NCI-H524 (cell line): ENCODE measurements around the gene RASSF3.
"Not testable (repeated sequence)": the region's sequence is repeated elsewhere in the genome, so short reads cannot be mapped to it uniquely, and the experiment has no call there.

Experiments
- DNase-seq, 2 experiments: peaks; one replicate each; lab custom pipeline; 2025; lab: John Stamatoyannopoulos, UW

The RASSF3 gene

GRCh38 chr12:64610079-64610659, at the start of gene RASSF3:
RASSF3 (plus strand) TSS chr12:64610495; CDS start chr12:64610633, 138 bp downstream.
- peak; percentile 16 to 45 for DNase-seq

- no peak for DNase-seq
Measured at GRCh38 chr12:64561302-64562136, 48.8 kb upstream of the RASSF3 start.

GRCh38 chr12:64566122-64566521, 44.2 kb upstream of the RASSF3 start:
- DNase-seq = no peak

- DNase-seq = peak in 1 of 2 experiments; percentile 55
Measured at GRCh38 chr12:64566831-64567517, 43.3 kb upstream of the RASSF3 start.

DNA sequence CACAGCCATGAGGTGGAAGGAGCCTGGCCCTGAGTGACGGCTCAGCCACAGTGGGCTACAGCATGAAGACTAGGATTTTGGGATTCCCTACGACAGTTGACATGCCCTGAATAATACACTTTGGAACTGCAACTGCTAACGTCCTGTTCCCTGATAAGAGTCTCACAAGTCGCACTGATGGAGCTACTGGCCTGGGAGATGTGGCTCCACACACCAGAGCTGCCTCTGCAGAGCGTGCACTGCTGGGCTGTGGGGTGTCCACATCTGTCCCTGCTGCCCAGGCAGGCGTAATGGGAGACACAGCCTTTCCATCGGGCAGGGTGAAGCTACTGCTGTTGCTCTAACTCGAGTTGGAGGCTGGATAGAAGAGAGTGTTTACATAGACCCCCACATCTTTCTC, 42.7 kb upstream of the RASSF3 start:
- no peak for DNase-seq

GRCh38 chr12:64568298-64568697, 42.0 kb upstream of the RASSF3 start:
- no peak for DNase-seq

DNA sequence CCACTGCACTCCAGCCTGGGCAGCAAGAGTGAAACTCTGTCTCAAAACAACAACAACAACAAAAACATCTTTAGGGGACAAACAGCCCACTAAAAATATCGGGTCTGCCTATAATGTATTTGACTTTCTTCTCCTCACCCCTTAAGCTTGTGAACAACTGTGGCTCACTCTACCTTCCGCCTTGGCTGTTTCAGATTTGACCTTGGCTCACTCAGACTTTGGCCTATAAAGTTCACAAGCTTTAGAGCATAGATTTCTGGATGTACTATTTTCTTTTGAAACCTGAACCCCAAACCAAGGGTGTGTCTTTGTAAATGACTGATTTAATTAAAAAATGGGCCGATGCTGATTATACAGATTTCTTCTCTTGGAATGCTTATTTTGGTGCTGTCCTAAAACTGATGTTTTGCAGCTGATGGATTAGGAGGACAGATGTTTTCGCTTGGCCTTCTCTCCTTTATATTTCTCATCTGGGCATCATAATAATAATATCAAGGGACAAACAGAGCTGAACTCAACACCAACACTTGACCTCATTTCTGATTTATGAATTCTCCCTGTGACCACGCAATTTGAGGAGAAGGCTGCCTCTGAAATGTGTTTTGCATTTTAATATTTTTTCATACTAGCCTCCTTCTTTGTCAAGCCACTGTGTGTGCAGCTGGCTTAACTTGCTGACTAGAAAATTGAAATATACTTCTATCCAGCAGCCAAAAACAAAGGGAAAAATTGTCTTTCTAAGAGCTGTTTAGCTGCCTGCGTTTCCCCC, 40.2 kb upstream of the RASSF3 start:
- DNase-seq = no peak

GRCh38 chr12:64571411-64571810, 38.9 kb upstream of the RASSF3 start:
- DNase-seq = peak in 1 of 2 experiments; percentile 12

DNA sequence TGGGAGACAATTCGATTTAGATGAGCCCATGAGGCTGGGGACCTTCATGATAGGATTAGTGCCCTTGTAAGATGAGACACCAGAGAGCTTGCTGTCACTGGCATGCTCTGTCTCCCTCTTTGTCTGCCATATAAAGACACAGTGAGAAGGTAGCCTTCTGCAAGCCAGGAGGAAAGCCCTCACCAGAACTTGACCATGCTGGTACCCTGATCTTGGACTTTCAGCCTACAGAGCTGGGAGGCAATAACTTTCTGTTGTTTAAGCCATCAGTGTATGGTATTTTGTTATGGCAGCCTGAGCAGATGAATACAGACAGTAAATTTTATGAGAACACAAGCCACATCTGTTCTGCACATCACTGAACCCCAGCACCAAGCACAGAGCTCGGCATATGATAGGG, 38.1 kb upstream of the RASSF3 start:
- no peak for DNase-seq

GRCh38 chr12:64574837-64575236, 35.5 kb upstream of the RASSF3 start:
- DNase-seq = no peak

- DNase-seq = no peak
Measured at GRCh38 chr12:64577046-64577445, 33.2 kb upstream of the RASSF3 start.

GRCh38 chr12:64578566-64578965, 31.7 kb upstream of the RASSF3 start:
- DNase-seq = no peak

- DNase-seq = no peak
Measured at GRCh38 chr12:64580681-64581080, 29.6 kb upstream of the RASSF3 start.

GRCh38 chr12:64582114-64582513, 28.2 kb upstream of the RASSF3 start:
- DNase-seq = no peak

GRCh38 chr12:64582862-64583261, 27.4 kb upstream of the RASSF3 start:
- DNase-seq = no peak

- DNase-seq = not testable (repeated sequence)
Measured at GRCh38 chr12:64583395-64583770, 26.9 kb upstream of the RASSF3 start.

DNA sequence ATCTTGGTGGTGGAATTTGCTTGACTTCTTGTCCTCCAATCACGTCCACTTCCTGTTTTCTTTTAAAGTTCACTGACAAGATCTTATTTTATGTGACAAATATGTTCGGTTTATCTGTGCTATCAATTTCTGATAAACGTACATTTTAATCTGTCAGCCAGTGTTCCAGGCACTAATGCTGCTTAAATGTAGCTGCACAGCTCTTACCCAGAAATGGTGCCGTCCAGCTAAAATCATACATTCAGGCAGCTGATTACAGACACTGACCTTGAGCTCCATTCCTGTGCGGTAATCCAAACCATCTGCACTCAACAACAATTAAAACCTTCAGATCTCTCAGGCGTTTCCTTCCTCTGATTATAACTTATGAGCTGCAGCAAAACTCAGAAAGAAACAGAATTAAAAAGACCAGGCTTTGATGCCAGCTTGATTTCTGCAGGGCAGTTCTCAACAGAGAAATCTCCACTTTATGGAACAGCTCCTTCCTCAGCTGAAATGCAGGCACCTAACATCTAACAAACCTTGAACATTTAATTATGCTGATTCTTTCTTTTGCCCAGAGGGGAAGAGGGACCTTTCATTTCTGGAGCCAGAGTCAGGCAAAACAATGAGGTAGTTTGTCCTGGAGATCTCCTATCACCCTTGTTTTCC, 26.4 kb upstream of the RASSF3 start:
- DNase-seq = peak in 1 of 2 experiments; percentile 2

GRCh38 chr12:64585104-64585503, 25.2 kb upstream of the RASSF3 start:
- DNase-seq = no peak

GRCh38 chr12:64587447-64587846, 22.8 kb upstream of the RASSF3 start:
- DNase-seq = peak in 1 of 2 experiments; percentile 16

DNA sequence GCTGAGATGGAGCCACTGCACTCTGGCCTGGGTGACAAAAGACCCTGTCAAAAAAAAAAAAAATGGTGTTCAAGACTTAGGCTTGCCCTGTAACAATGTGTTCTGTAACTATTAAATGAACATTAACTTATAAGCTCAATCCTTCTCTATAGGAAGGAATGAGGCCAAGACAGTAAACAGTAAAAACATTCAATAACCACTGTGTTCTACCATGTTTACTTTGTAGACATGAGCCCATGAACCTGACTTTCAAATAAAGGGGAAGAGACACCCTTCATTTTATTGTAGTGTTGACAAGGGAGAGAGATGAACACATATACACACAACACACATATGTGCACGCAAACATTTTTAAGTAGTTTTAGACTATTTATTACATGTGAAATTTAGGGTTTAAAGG, 20.1 kb upstream of the RASSF3 start:
- DNase-seq = no peak
